HG03280 (cell line): ENCODE data around the gene ASIC3.
"Not testable (repeated sequence)": the region's sequence is repeated elsewhere in the genome, so short reads cannot be mapped to it uniquely, and the experiment has no call there.

ENCODE experiments used
- ATAC-seq: cut with Tn5 transposase; IDR thresholded peaks from one replicate; pipeline ENCODE4 v1.9.1; 2021; ENCODE audit warnings: mild to moderate bottlenecking, moderate library complexity; ENCODE audit not compliant: unreplicated experiment

Gene ASIC3

GRCh38 chr7:151013733-151014497, 34.4 kb upstream of the ASIC3 start:
- ATAC-seq: peak; percentile 43

- no peak for ATAC-seq
Observed at GRCh38 chr7:151014950-151015349, 33.4 kb upstream of the ASIC3 start.

GRCh38 chr7:151015967-151016366, 32.4 kb upstream of the ASIC3 start:
- ATAC-seq: no peak

- ATAC-seq: no peak
Observed at GRCh38 chr7:151016505-151016904, 31.8 kb upstream of the ASIC3 start.

- no peak for ATAC-seq
Observed at GRCh38 chr7:151016942-151017341, 31.4 kb upstream of the ASIC3 start.

GRCh38 chr7:151017370-151017952, 30.9 kb upstream of the ASIC3 start:
- ATAC-seq: no peak

GRCh38 chr7:151017953-151018420, 30.3 kb upstream of the ASIC3 start:
- ATAC-seq: peak; percentile 47

- no peak for ATAC-seq
Observed at GRCh38 chr7:151018421-151019129, 29.8 kb upstream of the ASIC3 start.

GRCh38 chr7:151019130-151019447, 29.2 kb upstream of the ASIC3 start:
- no peak for ATAC-seq

GRCh38 chr7:151020231-151020630, 28.1 kb upstream of the ASIC3 start:
- ATAC-seq: no peak

- ATAC-seq: no peak
Observed at GRCh38 chr7:151023232-151023631, 25.1 kb upstream of the ASIC3 start.

GRCh38 chr7:151024435-151025056, 23.8 kb upstream of the ASIC3 start, which contains the start of gene ATG9B:
Gene ATG9B (minus strand): TSS chr7:151024494. CDS start chr7:151024423, 71 bp downstream.
- no peak for ATAC-seq

- no peak for ATAC-seq
Observed at GRCh38 chr7:151025924-151026671, 22.2 kb upstream of the ASIC3 start.

- ATAC-seq: not testable (repeated sequence)
Observed at GRCh38 chr7:151026771-151027727, 21.3 kb upstream of the ASIC3 start.

- ATAC-seq: peak; percentile 5
Observed at GRCh38 chr7:151027728-151028130, 20.6 kb upstream of the ASIC3 start.

- ATAC-seq: peak; percentile 97
Observed at GRCh38 chr7:151028131-151028947, 20.0 kb upstream of the ASIC3 start, which contains the start of gene ABCB8. Gene ABCB8 (plus strand): TSS chr7:151028450. CDS start chr7:151028516, 66 bp downstream.

- no peak for ATAC-seq
Observed at GRCh38 chr7:151028948-151029501, 19.3 kb upstream of the ASIC3 start.

GRCh38 chr7:151031011-151031410, 17.3 kb upstream of the ASIC3 start:
- ATAC-seq: no peak
